ENCODE results near the gene IER2.

Gene IER2

GRCh38 chr19:13117772-13118423 is 32.3 kb upstream of the IER2 start, which contains the start of gene NACC1:
NACC1 (plus strand) TSS chr19:13118264; CDS start chr19:13135208, 16,944 bp downstream.
- Histone ChIP-seq H3K27ac (ENCODE audit: low read length, poor library complexity, severe bottlenecking) (peak within 1 kb of the TSS; percentile 57), H3K36me3 (ENCODE audit: control insufficient read depth in 1 of 2, insufficient read depth in 2 of 2, low read depth in 1 of 2, low read length in 2 of 2) (peaks cover 27 to 39% of the 10 kb centered on the region in 2 experiments), H3K14ac (ENCODE audit: low read length in 2 of 2) (peak within 1 kb of the TSS in 1 of 2 experiments; percentile 84), H3K9me3 (ENCODE audit: control insufficient read depth, low read length) (no peaks in the 10 kb centered on the region), H3K27me3 (ENCODE audit: control insufficient read depth in 1 of 2, insufficient read depth in 1 of 2, low read length in 2 of 2) (no peaks in the 10 kb centered on the region), H4K8ac (ENCODE audit: low read length) (peak within 1 kb of the TSS; percentile 74), H3K18ac (ENCODE audit: low read depth in 1 of 2, low read length in 2 of 2) (peak within 1 kb of the TSS; percentile 81 to 83), H2BK5ac (ENCODE audit: low read depth, low read length, poor library complexity, severe bottlenecking) (peak within 1 kb of the TSS; percentile 19), H3K4me2 (ENCODE audit: low read length, poor library complexity, severe bottlenecking) (peak within 1 kb of the TSS; percentile 52), H2BK12ac (ENCODE audit: low read length in 2 of 2) (peak within 1 kb of the TSS in 1 of 2 experiments; percentile 80), H3K4ac (ENCODE audit: low read depth in 1 of 2, low read length in 2 of 2) (peak within 1 kb of the TSS; percentile 69 to 97), H2AK5ac (ENCODE audit: low read length, severe bottlenecking) (peak within 1 kb of the TSS; percentile 50), H3K4me3 (ENCODE audit: insufficient read depth in 1 of 2, low read depth in 1 of 2, low read length in 2 of 2) (peak within 1 kb of the TSS; percentile 82 to 97), H3K4me1 (ENCODE audit: control insufficient read depth, insufficient read depth, low read depth, low read length) (peaks cover 48% of the 10 kb centered on the region), H2BK15ac (ENCODE audit: low read depth, poor library complexity, severe bottlenecking) (peak within 1 kb of the TSS; percentile 49), H4K91ac (ENCODE audit: low read length) (peak within 1 kb of the TSS; percentile 60), H3K23ac (ENCODE audit: low read length in 2 of 2) (peak within 1 kb of the TSS in 1 of 2 experiments; percentile 66), H2AFZ (ENCODE audit: low read depth, low read length) (no peak within 1 kb of the TSS), H2BK120ac (ENCODE audit: low read depth, low read length) (peak within 1 kb of the TSS; percentile 89), H3K9ac (ENCODE audit: low read length) (peak within 1 kb of the TSS; percentile 98), H3K79me1 (replicated peaks; ENCODE audit: low read length, poor library complexity, severe bottlenecking) (peaks cover 15% of the 10 kb centered on the region)
- 5% methylated on average over 47 of the region's 65 CpGs for WGBS
- DNase-seq, result peak; percentile 86

- peak overlapping the region; percentile 82 to 86 for H3K4me3 ChIP-seq (ENCODE audit: insufficient read depth in 1 of 2, low read depth in 1 of 2, low read length in 2 of 2)
- H3K36me3 ChIP-seq (ENCODE audit: control insufficient read depth in 1 of 2, insufficient read depth in 2 of 2, low read depth in 1 of 2, low read length in 2 of 2), result peaks cover 21 to 36% of the 10 kb centered on the region in 2 experiments
- H3K79me1 ChIP-seq (replicated peaks; ENCODE audit: low read length, poor library complexity, severe bottlenecking), result peaks cover 13% of the 10 kb centered on the region
- peak overlapping the region; percentile 81 to 83 for H3K18ac ChIP-seq (ENCODE audit: low read depth in 1 of 2, low read length in 2 of 2)
- H2AFZ ChIP-seq (ENCODE audit: low read depth, low read length), result no peak overlapping the region
- H2AK5ac ChIP-seq (ENCODE audit: low read length, severe bottlenecking), result peak overlapping the region; percentile 50
- H4K8ac ChIP-seq (ENCODE audit: low read length), result peak overlapping the region; percentile 74
- peak overlapping the region; percentile 57 for H3K27ac ChIP-seq (ENCODE audit: low read length, poor library complexity, severe bottlenecking)
- H3K4ac ChIP-seq (ENCODE audit: low read depth in 1 of 2, low read length in 2 of 2), result peak overlapping the region; percentile 69 to 97
- peak overlapping the region; percentile 60 for H4K91ac ChIP-seq (ENCODE audit: low read length)
- H3K14ac ChIP-seq (ENCODE audit: low read length in 2 of 2), result peak overlapping the region in 1 of 2 experiments; percentile 84
- H3K9me3 ChIP-seq (ENCODE audit: control insufficient read depth, low read length), result no peaks in the 10 kb centered on the region
- H3K27me3 ChIP-seq (ENCODE audit: control insufficient read depth in 1 of 2, insufficient read depth in 1 of 2, low read length in 2 of 2), result no peaks in the 10 kb centered on the region
- peak overlapping the region in 1 of 2 experiments; percentile 23 for H2BK12ac ChIP-seq (ENCODE audit: low read length in 2 of 2)
- peak; percentile 37 for DNase-seq
- peaks cover 48% of the 10 kb centered on the region for H3K4me1 ChIP-seq (ENCODE audit: control insufficient read depth, insufficient read depth, low read depth, low read length)
- WGBS, result 2% methylated on average over 46 of the region's 57 CpGs
- H3K9ac ChIP-seq (ENCODE audit: low read length), result peak overlapping the region; percentile 89
- peak overlapping the region; percentile 89 for H2BK120ac ChIP-seq (ENCODE audit: low read depth, low read length)
- no peak overlapping the region for H2BK15ac ChIP-seq (ENCODE audit: low read depth, poor library complexity, severe bottlenecking)
- peak overlapping the region in 1 of 2 experiments; percentile 66 for H3K23ac ChIP-seq (ENCODE audit: low read length in 2 of 2)
- peak overlapping the region; percentile 52 for H3K4me2 ChIP-seq (ENCODE audit: low read length, poor library complexity, severe bottlenecking)
- H2BK5ac ChIP-seq (ENCODE audit: low read depth, low read length, poor library complexity, severe bottlenecking), result peak overlapping the region; percentile 19
Measured at GRCh38 chr19:13118424-13119193, 31.6 kb upstream of the IER2 start.

- Histone ChIP-seq H2BK15ac (ENCODE audit: low read depth, poor library complexity, severe bottlenecking) (no peak overlapping the region), H2BK120ac (ENCODE audit: low read depth, low read length) (no peak overlapping the region), H3K4ac (ENCODE audit: low read depth in 1 of 2, low read length in 2 of 2) (peak overlapping the region in 1 of 2 experiments; percentile 17), H3K79me1 (replicated peaks; ENCODE audit: low read length, poor library complexity, severe bottlenecking) (peaks cover 14% of the 10 kb centered on the region), H2BK12ac (ENCODE audit: low read length in 2 of 2) (no peak overlapping the region), H2BK5ac (ENCODE audit: low read depth, low read length, poor library complexity, severe bottlenecking) (no peak overlapping the region), H3K36me3 (ENCODE audit: control insufficient read depth in 1 of 2, insufficient read depth in 2 of 2, low read depth in 1 of 2, low read length in 2 of 2) (peaks cover 14 to 31% of the 10 kb centered on the region in 2 experiments), H4K8ac (ENCODE audit: low read length) (no peak overlapping the region), H3K4me3 (ENCODE audit: insufficient read depth in 1 of 2, low read depth in 1 of 2, low read length in 2 of 2) (peak overlapping the region in 1 of 2 experiments; percentile 86), H2AK5ac (ENCODE audit: low read length, severe bottlenecking) (peak overlapping the region; percentile 24), H3K27ac (ENCODE audit: low read length, poor library complexity, severe bottlenecking) (peak overlapping the region; percentile 57), H3K4me1 (ENCODE audit: control insufficient read depth, insufficient read depth, low read depth, low read length) (peaks cover 48% of the 10 kb centered on the region), H4K91ac (ENCODE audit: low read length) (no peak overlapping the region), H3K23ac (ENCODE audit: low read length in 2 of 2) (no peak overlapping the region), H3K4me2 (ENCODE audit: low read length, poor library complexity, severe bottlenecking) (peak overlapping the region; percentile 52), H3K18ac (ENCODE audit: low read depth in 1 of 2, low read length in 2 of 2) (no peak overlapping the region), H3K9ac (ENCODE audit: low read length) (peak overlapping the region; percentile 89), H3K14ac (ENCODE audit: low read length in 2 of 2) (no peak overlapping the region), H3K9me3 (ENCODE audit: control insufficient read depth, low read length) (no peaks in the 10 kb centered on the region), H2AFZ (ENCODE audit: low read depth, low read length) (no peak overlapping the region), H3K27me3 (ENCODE audit: control insufficient read depth in 1 of 2, insufficient read depth in 1 of 2, low read length in 2 of 2) (no peaks in the 10 kb centered on the region)
- no peak for DNase-seq
- WGBS, result 86% methylated on average over 8 of the region's 8 CpGs
Measured at GRCh38 chr19:13119627-13120026, 30.6 kb upstream of the IER2 start.

- Histone ChIP-seq H2BK5ac (ENCODE audit: low read depth, low read length, poor library complexity, severe bottlenecking) (no peak overlapping the region), H3K14ac (ENCODE audit: low read length in 2 of 2) (no peak overlapping the region), H3K27me3 (ENCODE audit: control insufficient read depth in 1 of 2, insufficient read depth in 1 of 2, low read length in 2 of 2) (no peaks in the 10 kb centered on the region), H3K4me3 (ENCODE audit: insufficient read depth in 1 of 2, low read depth in 1 of 2, low read length in 2 of 2) (peak overlapping the region in 1 of 2 experiments; percentile 86), H3K27ac (ENCODE audit: low read length, poor library complexity, severe bottlenecking) (peak overlapping the region; percentile 54), H3K4me2 (ENCODE audit: low read length, poor library complexity, severe bottlenecking) (peak overlapping the region; percentile 16), H3K9me3 (ENCODE audit: control insufficient read depth, low read length) (no peaks in the 10 kb centered on the region), H3K79me1 (replicated peaks; ENCODE audit: low read length, poor library complexity, severe bottlenecking) (peaks cover 13% of the 10 kb centered on the region), H3K4me1 (ENCODE audit: control insufficient read depth, insufficient read depth, low read depth, low read length) (peaks cover 48% of the 10 kb centered on the region), H3K4ac (ENCODE audit: low read depth in 1 of 2, low read length in 2 of 2) (no peak overlapping the region), H2BK15ac (ENCODE audit: low read depth, poor library complexity, severe bottlenecking) (no peak overlapping the region), H4K8ac (ENCODE audit: low read length) (no peak overlapping the region), H4K91ac (ENCODE audit: low read length) (no peak overlapping the region), H3K18ac (ENCODE audit: low read depth in 1 of 2, low read length in 2 of 2) (no peak overlapping the region), H2AK5ac (ENCODE audit: low read length, severe bottlenecking) (peak overlapping the region; percentile 24), H3K9ac (ENCODE audit: low read length) (peak overlapping the region; percentile 89), H3K23ac (ENCODE audit: low read length in 2 of 2) (no peak overlapping the region), H2AFZ (ENCODE audit: low read depth, low read length) (no peak overlapping the region), H3K36me3 (ENCODE audit: control insufficient read depth in 1 of 2, insufficient read depth in 2 of 2, low read depth in 1 of 2, low read length in 2 of 2) (peaks cover 10 to 33% of the 10 kb centered on the region in 2 experiments), H2BK12ac (ENCODE audit: low read length in 2 of 2) (no peak overlapping the region), H2BK120ac (ENCODE audit: low read depth, low read length) (no peak overlapping the region)
- 84% methylated on average over 9 of the region's 9 CpGs for WGBS
- no peak for DNase-seq
Measured at GRCh38 chr19:13120031-13120430, 30.2 kb upstream of the IER2 start.

Measured in mesenchymal stem cell (in vitro differentiated cells and primary cell).